ENCODE data around the gene KRT8.
"Not testable (repeated sequence)": the region's sequence is repeated elsewhere in the genome, so short reads cannot be mapped to it uniquely, and the experiment has no call there.

The KRT8 gene

DNA sequence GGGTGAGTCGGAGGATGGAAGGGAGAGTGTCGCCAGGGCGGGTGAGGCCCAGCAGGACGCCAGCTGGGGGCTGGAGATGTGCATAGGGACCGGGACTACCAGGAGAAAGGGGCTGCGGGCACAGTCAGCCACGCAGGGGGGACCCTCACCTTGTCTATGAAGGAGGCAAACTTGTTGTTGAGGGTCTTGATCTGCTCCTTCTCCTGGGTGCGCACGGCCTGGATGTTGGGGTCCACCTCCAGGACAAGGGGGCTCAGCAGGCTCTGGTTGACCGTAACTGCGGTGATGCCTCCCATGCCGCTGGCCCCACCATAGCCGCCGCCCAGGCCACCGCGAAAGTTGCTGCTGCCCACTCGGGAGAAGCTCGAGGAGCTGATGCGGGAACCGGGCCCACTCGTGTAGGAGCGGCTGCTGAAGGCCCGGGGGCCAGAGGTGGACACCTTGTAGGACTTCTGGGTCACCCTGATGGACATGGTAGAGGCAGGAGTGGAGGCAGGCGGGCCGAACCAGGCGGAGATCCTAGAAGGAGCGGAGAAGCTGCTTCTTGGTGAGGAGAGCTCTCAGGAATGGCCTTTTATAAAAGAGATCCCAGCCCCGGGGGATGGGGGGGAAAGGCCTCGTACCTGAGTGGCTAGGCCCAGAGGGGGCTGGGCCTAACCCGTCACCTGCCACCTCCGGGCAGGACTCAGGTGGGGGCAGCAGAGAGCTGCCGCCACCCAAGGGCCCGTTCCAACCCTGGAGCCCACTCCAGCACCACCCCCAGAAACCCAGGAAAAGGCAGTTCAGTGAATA, at the start of gene KRT8:
KRT8 (minus strand) TSS at position 568 of the 792 bp plus-strand sequence; CDS start at position 473, 95 bp downstream.
- DNase-seq: not testable (repeated sequence)

GRCh38 chr12:52953181-52953841, 48.4 kb upstream of the KRT8 start:
- DNase-seq: no peak

GRCh38 chr12:52952076-52952801, 47.4 kb upstream of the KRT8 start:
- DNase-seq: no peak

GRCh38 chr12:52951640-52952039, 46.8 kb upstream of the KRT8 start:
- no peak for DNase-seq

DNA sequence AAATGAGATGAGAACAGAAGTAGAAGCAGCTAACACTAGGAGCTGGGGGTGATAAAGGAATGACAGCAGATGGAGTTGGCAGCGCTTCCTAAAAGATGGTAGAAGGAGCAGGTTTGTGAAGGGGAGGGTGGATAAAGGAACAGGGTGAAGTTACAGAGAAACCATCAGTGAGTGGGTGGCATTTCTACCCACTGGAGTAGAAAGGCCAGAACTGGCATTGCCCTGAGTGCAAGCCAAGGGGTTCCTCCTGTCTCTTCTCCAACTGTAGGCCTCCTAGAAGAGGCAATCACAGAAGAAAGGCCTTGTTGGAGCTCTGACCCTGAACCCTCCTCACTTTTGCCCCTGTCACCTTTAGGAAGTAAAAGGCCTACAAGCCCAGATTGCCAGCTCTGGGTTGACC, 46.2 kb upstream of the KRT8 start:
- no peak for DNase-seq

GRCh38 chr12:52950553-52950952, 45.7 kb upstream of the KRT8 start:
- no peak for DNase-seq

GRCh38 chr12:52949413-52950331, 44.8 kb upstream of the KRT8 start:
- no peak for DNase-seq

- no peak for DNase-seq
Measured at GRCh38 chr12:52947738-52948423, 43.0 kb upstream of the KRT8 start.

GRCh38 chr12:52946797-52947547, 42.1 kb upstream of the KRT8 start:
- DNase-seq: no peak

DNA sequence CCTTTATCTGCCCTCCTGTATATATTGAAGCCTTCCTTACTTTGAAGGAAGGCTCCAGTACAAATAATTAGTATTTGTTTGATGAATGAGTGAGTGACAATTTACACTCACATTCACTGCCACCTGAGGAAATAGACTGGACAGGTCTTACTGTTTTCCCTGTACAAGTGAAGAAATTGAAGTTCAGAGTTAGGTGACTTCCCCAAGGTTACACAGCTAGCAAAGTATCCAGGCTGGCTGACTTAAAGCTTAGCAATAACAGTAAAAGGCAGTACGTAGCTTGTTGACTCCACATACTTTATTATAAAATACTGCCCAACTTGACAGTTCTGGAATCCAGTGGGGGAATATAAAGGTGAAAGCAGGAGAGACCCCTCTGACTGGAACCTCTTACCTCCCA, 41.5 kb upstream of the KRT8 start:
- DNase-seq: no peak

DNA sequence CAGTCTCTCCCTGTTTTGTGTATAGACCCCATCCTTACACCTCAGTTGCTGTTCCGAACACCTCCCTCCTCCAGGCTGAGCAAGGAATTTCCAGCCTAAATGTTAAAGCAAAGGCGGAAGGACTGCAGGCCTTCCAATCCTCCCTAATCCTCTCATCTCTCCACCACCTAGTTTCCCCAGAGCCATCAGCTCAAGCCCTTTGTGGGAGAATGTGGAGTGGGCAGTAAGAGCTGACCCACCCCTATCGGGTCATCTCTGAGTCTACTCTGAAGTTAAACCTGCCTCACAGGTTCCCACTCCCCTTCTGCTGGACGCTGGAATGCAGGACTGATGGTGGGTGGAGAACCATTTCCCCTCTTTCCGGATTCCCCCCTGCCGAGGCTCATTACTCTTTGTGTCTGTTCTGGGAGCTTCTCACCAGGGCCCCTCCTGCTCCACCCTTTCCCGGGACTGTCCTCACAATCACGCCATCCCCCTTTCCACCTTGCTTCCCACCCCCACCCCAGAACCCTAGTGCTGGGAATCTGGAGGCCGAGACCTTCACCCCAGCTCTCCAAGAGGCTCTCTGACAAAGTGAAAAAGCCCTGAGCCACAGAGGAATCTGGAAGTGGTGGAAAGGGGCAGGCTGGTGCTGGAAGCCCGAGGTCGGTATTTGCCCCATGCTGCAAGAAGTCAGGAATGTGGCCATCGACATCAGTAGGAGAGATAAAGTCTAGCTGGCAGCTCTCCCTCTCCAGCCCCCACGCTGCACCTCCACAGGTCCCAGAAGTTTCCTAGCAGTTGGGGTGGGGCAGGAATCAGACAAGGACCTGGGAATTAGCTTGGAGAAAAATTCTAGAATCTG, 40.7 kb upstream of the KRT8 start:
- DNase-seq: no peak

DNA sequence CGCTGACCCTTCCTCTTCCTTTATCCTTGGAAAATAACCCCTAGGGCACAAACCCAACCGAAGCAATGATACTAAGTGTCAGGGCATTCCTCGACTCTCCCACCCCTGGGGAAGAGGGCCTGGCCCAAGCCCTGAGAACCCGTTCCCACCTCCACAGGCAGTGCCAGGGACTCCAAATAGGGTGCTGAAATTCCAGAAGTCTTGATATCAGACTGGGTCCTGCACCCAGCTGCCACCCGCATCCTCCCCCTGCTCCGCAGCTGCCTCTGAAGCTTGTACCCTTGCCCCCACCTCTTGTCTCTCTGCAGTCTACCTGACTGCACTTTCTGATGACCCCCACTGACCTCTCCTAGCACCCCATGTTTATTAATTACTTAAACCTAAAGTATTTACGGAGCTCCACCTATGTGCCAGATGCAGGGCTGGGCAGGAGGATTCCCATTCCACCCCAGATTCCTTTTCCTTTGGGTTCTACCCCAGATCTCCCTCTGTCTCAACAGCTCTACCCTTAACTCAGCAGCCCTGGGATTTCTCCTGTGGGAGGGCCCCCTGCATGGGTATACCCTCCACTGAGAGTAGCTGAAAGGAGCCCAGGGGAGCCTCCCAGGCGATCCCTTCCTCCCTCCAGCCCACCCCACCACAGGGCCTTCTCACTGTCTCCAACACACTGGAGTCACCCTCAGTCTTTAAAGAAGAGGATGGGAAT, 40.0 kb upstream of the KRT8 start:
- no peak for DNase-seq

DNA sequence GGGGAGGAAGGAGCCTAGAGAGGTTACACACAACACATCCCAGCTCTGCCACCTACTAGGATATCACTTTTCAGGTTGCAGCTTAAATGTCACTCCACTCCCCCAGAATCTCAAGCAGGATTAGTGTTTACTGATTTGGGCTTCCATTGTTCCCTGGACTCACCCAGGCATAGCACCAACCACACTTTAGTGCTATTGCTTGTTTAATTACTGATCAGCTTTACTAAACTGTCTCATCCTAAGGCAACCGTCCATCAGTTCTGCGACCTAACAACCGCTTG, 38.0 kb upstream of the KRT8 start:
- no peak for DNase-seq

DNA sequence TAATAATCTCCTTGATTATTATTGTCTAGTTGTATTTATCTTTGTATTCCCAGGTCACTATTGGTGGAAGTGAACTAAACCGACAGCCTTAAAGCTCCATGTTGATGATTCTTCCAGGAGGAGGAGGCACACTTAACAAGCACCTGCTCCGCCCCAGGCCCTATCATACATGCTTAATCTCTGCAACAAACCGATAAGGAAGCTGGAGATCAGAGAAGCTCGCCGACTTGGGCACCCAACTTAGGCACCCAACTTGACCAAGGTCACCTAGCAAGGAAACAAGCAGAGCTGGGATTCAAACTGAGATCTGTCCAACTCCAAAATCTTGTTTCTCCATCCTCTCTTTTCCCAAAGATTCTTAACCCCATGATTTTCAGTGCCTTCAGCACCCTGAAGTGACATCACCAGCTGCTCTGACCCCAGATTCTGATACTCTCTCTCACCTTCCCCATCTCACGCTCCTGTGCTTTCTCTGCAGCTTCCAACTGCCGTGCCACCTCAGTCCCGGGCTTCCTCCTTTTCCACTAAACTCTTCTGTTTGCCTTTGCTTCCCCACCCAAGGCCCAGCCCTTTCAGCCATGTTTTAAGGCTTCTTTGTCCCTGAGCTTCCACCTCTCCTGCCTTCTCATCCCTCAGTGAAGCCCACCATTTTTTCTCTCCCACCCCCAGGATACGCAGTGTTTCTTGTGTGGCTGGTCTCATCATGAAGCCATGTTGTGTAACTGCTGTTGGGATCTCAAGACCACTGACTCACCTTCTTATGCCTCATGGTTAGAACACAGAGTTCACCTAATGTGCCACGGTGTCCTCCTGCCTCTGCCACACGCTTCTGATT, 37.4 kb upstream of the KRT8 start:
- DNase-seq: no peak

DNA sequence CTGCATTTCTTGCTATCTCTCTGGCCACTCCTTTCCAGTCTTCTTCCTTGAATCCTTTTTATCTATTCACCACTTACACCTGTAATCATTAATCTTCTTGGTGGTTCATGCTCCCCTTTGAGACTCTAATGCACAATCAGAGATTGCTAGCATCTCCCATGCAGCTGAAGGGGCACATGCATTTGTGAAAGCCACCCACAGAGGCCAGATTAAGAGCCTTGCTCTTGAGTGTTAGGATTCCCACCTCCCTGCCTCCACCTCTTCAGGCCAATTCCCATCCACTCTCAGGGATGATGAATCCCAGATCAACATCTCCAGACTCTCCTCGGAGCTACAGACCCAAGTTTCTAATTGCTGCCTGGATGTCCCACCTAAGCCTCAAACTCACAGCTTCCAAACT, 24.7 kb upstream of the KRT8 start:
- no peak for DNase-seq

DNA sequence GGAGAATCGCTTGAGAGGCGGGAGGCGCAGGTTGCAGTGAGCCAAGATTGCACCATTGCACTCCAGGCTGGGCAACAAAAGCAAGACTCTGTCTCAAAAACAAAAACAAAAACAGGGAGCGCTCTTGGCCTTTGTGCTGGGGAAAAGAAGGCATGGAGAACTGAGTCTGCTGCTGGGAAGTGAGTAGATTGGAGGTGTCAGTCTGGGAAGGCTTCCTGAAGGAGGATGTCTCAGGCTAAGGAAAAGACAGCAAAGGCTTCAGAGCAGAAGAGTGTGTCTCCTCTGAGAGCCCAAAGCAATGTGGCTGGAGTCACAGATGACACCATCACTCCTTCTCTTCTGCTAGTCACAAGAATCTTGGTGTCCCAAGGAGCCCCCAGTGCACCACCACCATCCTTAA, 23.1 kb upstream of the KRT8 start:
- no peak for DNase-seq

- no peak for DNase-seq
Measured at GRCh38 chr12:52926596-52927234, 21.8 kb upstream of the KRT8 start.

All from CD4-positive, alpha-beta T cell treated with Interferon gamma for 1 hour (primary cell).